GM12864 (cell line): ENCODE results near the gene KIAA0930.

ENCODE experiments used
- DNase-seq: peaks from one replicate; pipeline ENCODE4 v3.0.0-alpha.2; 2011; ENCODE audit warnings: low read depth
- H3K4me3 ChIP-seq: 2 replicates; pipeline ENCODE4 v1.5.1; 2011; ENCODE audit warnings: mild to moderate bottlenecking, low read depth, low read length, control low read depth
- CTCF ChIP-seq: IDR thresholded peaks from 2 replicates; pipeline ENCODE4 v1.5.1; 2011; ENCODE audit warnings: low read depth, mild to moderate bottlenecking, moderate library complexity, low read length, control low read depth, inconsistent platforms; ENCODE audit errors: missing control alignments

Gene KIAA0930

GRCh38 chr22:45151503-45151902, 89.2 kb downstream of the KIAA0930 start:
- DNase-seq: no peak
- no peak for TF ChIP-seq CTCF
- no peak overlapping the region for H3K4me3 ChIP-seq

GRCh38 chr22:45150139-45150538, 90.6 kb downstream of the KIAA0930 start:
- TF ChIP-seq CTCF: no peak
- no peak overlapping the region for H3K4me3 ChIP-seq
- no peak for DNase-seq

GRCh38 chr22:45149671-45150070, 91.0 kb downstream of the KIAA0930 start:
- H3K4me3 ChIP-seq: no peak overlapping the region
- DNase-seq: no peak
- no peak for TF ChIP-seq CTCF

- no peak for TF ChIP-seq CTCF
- no peak overlapping the region for H3K4me3 ChIP-seq
- DNase-seq: no peak
Measured at GRCh38 chr22:45144916-45145315, 95.8 kb downstream of the KIAA0930 start.

GRCh38 chr22:45142376-45142775, 98.3 kb downstream of the KIAA0930 start:
- H3K4me3 ChIP-seq: no peak overlapping the region
- TF ChIP-seq CTCF: no peak
- no peak for DNase-seq
